RWPE1 (cell line): ENCODE measurements around the gene ICAM3.

Source experiments
- CTCF ChIA-PET: fragments of 350-600 bp; sonication (Branson Sonifier 250); formaldehyde crosslinking; extraction: SDS; loops from one replicate; lab custom pipeline; 2021; lab: Yijun Ruan, JAX
- POLR2A ChIA-PET: fragments of 400-600 bp; formaldehyde crosslinking; extraction: SDS; loops from one replicate; lab custom pipeline; 2020; ENCODE audit warnings: antibody characterized with exemption; ENCODE audit not compliant: low non-redundant PET; lab: Yijun Ruan, JAX
- DNase-seq: peaks from one replicate; pipeline ENCODE4 v3.0.0; 2012; ENCODE audit warnings: low spot score
- H3K27ac ChIP-seq: fragments of 450-650 bp; 2 replicates; pipeline ENCODE4 v1.5.1; 2017
- CTCF ChIP-seq: fragments of 450-650 bp; conservative IDR thresholded peaks from 2 replicates; pipeline ENCODE4 v1.5.1; 2017; ENCODE audit warnings: low read depth, mild to moderate bottlenecking

Gene ICAM3

GRCh38 chr19:10335352-10335985 is 4.0 kb downstream of the ICAM3 start:
- TF ChIP-seq CTCF = no peak
- H3K27ac ChIP-seq = peak overlapping the region; percentile 91
- ChIA-PET POLR2A (no interaction called here), CTCF (interaction anchor here (0.8 kb wide), 1 partner anchor 55 kb away, joined by 4 read pairs; no protein-coding TSS in a partner anchor)
- no peak for DNase-seq

- DNase-seq = peak; percentile 91
- peak overlapping the region; percentile 91 for H3K27ac ChIP-seq
Observed at GRCh38 chr19:10334588-10335351, 4.7 kb downstream of the ICAM3 start.

GRCh38 chr19:10333758-10334587 is 5.5 kb downstream of the ICAM3 start:
- ChIA-PET CTCF (interaction anchor here (0.6 to 1.0 kb wide), 5 partner anchors 63 to 608 kb away, joined by 3 to 7 read pairs (median 3); partner anchors contain the start of gene ICAM1), POLR2A (interaction anchor here (0.5 to 1.2 kb wide), 3 partner anchors 19 to 74 kb away, joined by 5 to 10 read pairs (median 5); partner anchors contain the start of gene ICAM5)
- H3K27ac ChIP-seq = peak overlapping the region; percentile 91
- peak; percentile 34 for DNase-seq
- no peak for TF ChIP-seq CTCF

More at GRCh38 chr19:10334588-10335351, 4.7 kb downstream of the ICAM3 start:
- POLR2A ChIA-PET = interaction anchor here (1.2 kb wide), 1 partner anchor 45 kb away, joined by 5 read pairs; the partner anchor contains the start of gene ICAM5
- CTCF ChIA-PET = interaction anchor here (0.6 kb wide), 1 partner anchor 116 kb away, joined by 4 read pairs; no protein-coding TSS in a partner anchor
- peak; percentile 21 for TF ChIP-seq CTCF

GRCh38 chr19:10332965-10333757 is 6.3 kb downstream of the ICAM3 start, which contains the start of gene RAVER1:
RAVER1 (minus strand) TSS chr19:10333529; CDS start chr19:10333507, 22 bp downstream.
- H3K27ac ChIP-seq = peak within 1 kb of the TSS; percentile 91
- no peak for TF ChIP-seq CTCF
- ChIA-PET POLR2A (interaction anchor here (0.5 to 1.2 kb wide), 4 partner anchors 18 to 221 kb away, joined by 4 to 10 read pairs (median 5); partner anchors contain the start of genes ICAM5 and P2RY11), CTCF (interaction anchor here (0.6 to 1.0 kb wide), 4 partner anchors 63 to 608 kb away, joined by 3 to 7 read pairs (median 3); partner anchors contain the start of gene ICAM1)
- DNase-seq = peak; percentile 99

- ChIA-PET CTCF (interaction anchor here (0.5 to 1.0 kb wide), 3 partner anchors 35 to 63 kb away, joined by 3 to 6 read pairs (median 3); no protein-coding TSS in a partner anchor), POLR2A (no interaction called here)
- peak overlapping the region; percentile 91 for H3K27ac ChIP-seq
- DNase-seq = no peak
- no peak for TF ChIP-seq CTCF
Observed at GRCh38 chr19:10332158-10332964, 7.1 kb downstream of the ICAM3 start.
